H1 (cell line): ENCODE results near the gene ASF1B.

Source experiments
- CEBPB ChIP-seq: IDR thresholded peaks from 2 replicates; pipeline ENCODE4 v1.6.1; 2012; ENCODE audit warnings: low read depth, low read length
- EZH2 ChIP-seq: fragments of 200-600 bp; sonication (generic); IDR thresholded peaks from 2 replicates; pipeline ENCODE4 v1.7.1; 2012; ENCODE audit warnings: low read depth, mild to moderate bottlenecking, moderate library complexity, low read length, inconsistent platforms; ENCODE audit not compliant: severe bottlenecking
- FOSL1 ChIP-seq: IDR thresholded peaks from 2 replicates; pipeline ENCODE4 v1.6.1; 2011; ENCODE audit warnings: mild to moderate bottlenecking, low read depth, low read length, moderate library complexity; ENCODE audit not compliant: insufficient read depth
- POLR2A ChIP-seq, 2 experiments: IDR thresholded peaks; 1 replicate in 1 of 2; 2 replicates in 1 of 2; pipeline ENCODE4 v1.6.1; 2011; ENCODE audit warnings: low read depth in 2 of 2, low read length in 2 of 2, mild to moderate bottlenecking in 2 of 2; ENCODE audit errors: control extremely low read depth in 1 of 2
- RAD21 ChIP-seq, 2 experiments: IDR thresholded peaks in 1 of 2; conservative IDR thresholded peaks in 1 of 2; 2 replicates each; pipeline ENCODE4 v1.6.1; 2011; ENCODE audit warnings: low read depth in 2 of 2, low read length in 2 of 2, improper control_type of control experiment in 1 of 2, inconsistent platforms in 1 of 2, mild to moderate bottlenecking in 1 of 2, moderate library complexity in 1 of 2
- RFX5 ChIP-seq: IDR thresholded peaks from 2 replicates; pipeline ENCODE4 v1.6.1; 2011; ENCODE audit warnings: low read depth, low read length, improper control_type of control experiment, borderline replicate concordance
- SIN3A ChIP-seq, 2 experiments: IDR thresholded peaks in 1 of 2; conservative IDR thresholded peaks in 1 of 2; 2 replicates each; pipeline ENCODE4 v1.6.1; 2011 to 2012; ENCODE audit warnings: low read length in 2 of 2, improper control_type of control experiment in 1 of 2, low read depth in 1 of 2, mild to moderate bottlenecking in 1 of 2
- SP1 ChIP-seq: IDR thresholded peaks from 2 replicates; pipeline ENCODE4 v1.6.1; 2011; ENCODE audit warnings: low read depth, low read length
- TAF1 ChIP-seq: IDR thresholded peaks from 2 replicates; pipeline ENCODE4 v1.6.1; 2011; ENCODE audit warnings: mild to moderate bottlenecking, low read depth, low read length
- TF ChIP-seq, protein P1 (sequence below), 3 experiments: IDR thresholded peaks; 1 replicate in 2 of 3; 2 replicates in 1 of 3; pipeline versions ENCODE4 v1.5.1 to v1.6.1; 2011; ENCODE audit warnings: low read length in 3 of 3, mild to moderate bottlenecking in 3 of 3, inconsistent platforms in 2 of 3, low read depth in 1 of 3, moderate library complexity in 1 of 3; ENCODE audit not compliant: insufficient read depth in 1 of 3; ENCODE audit errors: control extremely low read depth in 1 of 3
- TF ChIP-seq, protein P2 (sequence below): IDR thresholded peaks from 2 replicates; pipeline ENCODE4 v1.6.1; 2012; ENCODE audit warnings: inconsistent platforms
- TF ChIP-seq, protein P3 (sequence below): IDR thresholded peaks from 2 replicates; pipeline ENCODE4 v1.6.1; 2011; ENCODE audit warnings: low read depth, mild to moderate bottlenecking, low read length; ENCODE audit not compliant: insufficient read depth

DNA sequence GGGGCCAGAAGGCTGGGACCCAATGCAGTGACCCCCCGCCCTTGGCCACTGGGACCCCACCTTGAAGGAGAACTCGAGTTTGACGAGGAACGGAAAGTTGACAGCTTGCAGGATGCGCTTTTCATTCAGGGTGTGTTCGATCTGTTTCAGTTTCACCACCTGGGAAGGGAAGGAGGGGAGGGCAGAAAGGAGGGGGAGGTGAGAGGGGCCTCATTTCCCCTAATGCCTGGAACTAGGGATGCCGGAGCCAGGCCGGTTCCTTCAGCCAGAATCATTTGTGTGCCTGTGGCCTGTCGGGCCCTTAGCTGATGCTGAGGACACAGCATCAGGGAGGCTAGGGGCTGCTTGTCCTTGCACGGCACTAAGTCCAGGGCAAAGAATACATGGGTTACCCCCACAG is 33.6 kb downstream of the ASF1B start:
- TF ChIP-seq, protein P1, sequence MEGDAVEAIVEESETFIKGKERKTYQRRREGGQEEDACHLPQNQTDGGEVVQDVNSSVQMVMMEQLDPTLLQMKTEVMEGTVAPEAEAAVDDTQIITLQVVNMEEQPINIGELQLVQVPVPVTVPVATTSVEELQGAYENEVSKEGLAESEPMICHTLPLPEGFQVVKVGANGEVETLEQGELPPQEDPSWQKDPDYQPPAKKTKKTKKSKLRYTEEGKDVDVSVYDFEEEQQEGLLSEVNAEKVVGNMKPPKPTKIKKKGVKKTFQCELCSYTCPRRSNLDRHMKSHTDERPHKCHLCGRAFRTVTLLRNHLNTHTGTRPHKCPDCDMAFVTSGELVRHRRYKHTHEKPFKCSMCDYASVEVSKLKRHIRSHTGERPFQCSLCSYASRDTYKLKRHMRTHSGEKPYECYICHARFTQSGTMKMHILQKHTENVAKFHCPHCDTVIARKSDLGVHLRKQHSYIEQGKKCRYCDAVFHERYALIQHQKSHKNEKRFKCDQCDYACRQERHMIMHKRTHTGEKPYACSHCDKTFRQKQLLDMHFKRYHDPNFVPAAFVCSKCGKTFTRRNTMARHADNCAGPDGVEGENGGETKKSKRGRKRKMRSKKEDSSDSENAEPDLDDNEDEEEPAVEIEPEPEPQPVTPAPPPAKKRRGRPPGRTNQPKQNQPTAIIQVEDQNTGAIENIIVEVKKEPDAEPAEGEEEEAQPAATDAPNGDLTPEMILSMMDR (IDR thresholded peaks at IDR 0.05; ENCODE audit: control extremely low read depth in 1 of 3, insufficient read depth in 1 of 3, low read depth in 1 of 3, low read length in 3 of 3) = no peak
- no peak for TF ChIP-seq RAD21 (IDR thresholded peaks at IDR 0.05 in 1 of 2, conservative IDR thresholded peaks at IDR 0.05 in 1 of 2; ENCODE audit: low read depth in 2 of 2, low read length in 2 of 2)
- no peak for TF ChIP-seq FOSL1
- TF ChIP-seq, protein P2, sequence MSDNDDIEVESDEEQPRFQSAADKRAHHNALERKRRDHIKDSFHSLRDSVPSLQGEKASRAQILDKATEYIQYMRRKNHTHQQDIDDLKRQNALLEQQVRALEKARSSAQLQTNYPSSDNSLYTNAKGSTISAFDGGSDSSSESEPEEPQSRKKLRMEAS = no peak
- no peak for TF ChIP-seq TAF1
- TF ChIP-seq EZH2 = no peak
- no peak for TF ChIP-seq SIN3A (conservative IDR thresholded peaks at IDR 0.05 in 1 of 2, IDR thresholded peaks at IDR 0.05 in 1 of 2; ENCODE audit: low read depth in 1 of 2, low read length in 2 of 2)
- TF ChIP-seq RFX5 = no peak
- no peak for TF ChIP-seq SP1
- TF ChIP-seq POLR2A (IDR thresholded peaks at IDR 0.05; ENCODE audit: control extremely low read depth in 1 of 2, low read depth in 2 of 2, low read length in 2 of 2) = no peak
- TF ChIP-seq, protein P3, sequence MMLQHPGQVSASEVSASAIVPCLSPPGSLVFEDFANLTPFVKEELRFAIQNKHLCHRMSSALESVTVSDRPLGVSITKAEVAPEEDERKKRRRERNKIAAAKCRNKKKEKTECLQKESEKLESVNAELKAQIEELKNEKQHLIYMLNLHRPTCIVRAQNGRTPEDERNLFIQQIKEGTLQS = no peak
- no peak for TF ChIP-seq CEBPB
